KG1 (cell line): ENCODE data around the gene KIAA1755.

Experiments used
- DNase-seq: peaks from one replicate; lab custom pipeline; 2025; lab: John Stamatoyannopoulos, UW

Gene KIAA1755

GRCh38 chr20:38241201-38241600, 19.3 kb downstream of the KIAA1755 start:
- no peak for DNase-seq

- no peak for DNase-seq
Observed at GRCh38 chr20:38239441-38239840, 21.1 kb downstream of the KIAA1755 start.

DNA sequence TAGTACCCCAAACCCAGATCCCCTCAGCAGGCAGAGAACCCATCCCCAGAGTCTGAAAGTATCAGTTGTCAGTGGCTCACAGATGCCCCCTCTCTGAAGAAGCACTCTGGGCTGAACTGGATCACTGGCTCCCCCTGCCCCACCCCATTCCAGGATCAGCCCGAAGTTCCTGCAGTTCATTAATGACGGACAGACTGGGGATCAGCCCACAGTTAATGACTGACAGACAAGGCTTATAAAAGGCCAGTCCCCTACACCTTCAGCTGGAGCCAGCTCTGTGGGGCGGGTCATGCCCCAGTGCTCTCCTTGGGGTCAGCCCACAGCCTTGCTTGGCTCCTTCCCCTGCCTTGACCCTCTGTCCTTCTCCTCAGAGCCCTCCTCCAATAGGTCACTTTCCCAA, 21.7 kb downstream of the KIAA1755 start:
- DNase-seq: no peak

DNA sequence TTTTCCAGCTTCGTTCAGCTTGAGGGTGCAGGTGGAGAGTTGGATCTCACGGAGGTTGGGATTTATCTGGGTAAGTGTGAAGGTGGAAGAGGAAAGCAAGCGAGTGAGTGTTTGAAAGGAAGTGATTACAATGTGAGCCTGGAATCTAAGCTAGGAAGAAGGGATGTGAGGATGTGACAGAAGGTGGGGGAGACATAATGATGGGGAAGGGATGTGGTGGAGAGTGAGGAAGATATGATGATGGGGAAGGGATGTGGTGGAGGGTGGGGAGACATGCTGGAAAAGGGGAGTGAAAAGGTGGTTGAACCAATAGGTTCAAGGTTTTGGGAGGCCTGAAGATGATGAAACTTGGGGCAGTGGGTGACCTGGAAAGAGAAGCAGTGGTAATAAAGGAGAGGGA, 23.2 kb downstream of the KIAA1755 start:
- DNase-seq: no peak

GRCh38 chr20:38231531-38232121, 28.9 kb downstream of the KIAA1755 start:
- DNase-seq: no peak

GRCh38 chr20:38230957-38231526, 29.5 kb downstream of the KIAA1755 start:
- DNase-seq: no peak

GRCh38 chr20:38230253-38230551, 30.3 kb downstream of the KIAA1755 start:
- DNase-seq: no peak

DNA sequence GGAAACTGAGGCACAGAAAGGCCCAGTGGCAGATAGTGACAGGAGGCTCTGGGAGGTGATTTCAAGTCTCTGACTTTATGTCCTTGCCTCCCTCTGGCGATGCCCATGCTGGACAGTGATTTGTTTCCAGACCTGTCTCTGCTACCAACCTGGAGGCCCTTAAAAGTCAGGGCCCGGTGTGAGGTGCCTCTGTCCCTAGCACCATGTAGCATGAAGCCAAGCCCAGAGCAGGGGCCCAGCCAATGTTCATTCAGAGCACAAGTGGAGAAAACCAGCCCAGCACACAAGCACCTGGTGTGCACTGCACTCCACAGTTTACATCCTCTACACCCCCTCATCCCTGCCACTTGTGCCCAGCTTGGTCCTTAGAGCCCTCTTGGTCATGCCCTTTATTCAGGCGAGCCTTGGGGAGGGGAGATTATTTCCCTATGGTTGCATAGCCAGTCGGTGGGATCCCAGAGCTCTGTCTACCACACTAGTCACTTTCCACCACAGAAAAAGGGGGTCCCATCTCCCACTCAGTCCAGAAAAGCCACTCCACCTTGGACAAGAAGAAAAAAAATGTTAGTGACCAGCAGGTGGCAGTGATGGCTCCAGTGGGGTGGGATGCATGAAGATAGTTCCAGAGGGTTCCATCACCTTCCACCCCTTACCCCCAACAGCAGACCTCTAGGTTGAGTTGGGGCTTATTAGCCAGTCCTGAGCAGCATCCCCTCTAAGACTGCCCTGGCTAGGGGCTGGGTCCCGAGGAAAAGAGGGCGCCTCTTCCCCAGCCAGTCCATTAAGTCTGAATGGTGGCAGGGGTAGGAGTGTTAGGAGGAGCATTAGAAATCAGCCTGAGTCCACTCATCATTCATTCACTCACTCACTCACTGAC, 30.9 kb downstream of the KIAA1755 start:
- no peak for DNase-seq

DNA sequence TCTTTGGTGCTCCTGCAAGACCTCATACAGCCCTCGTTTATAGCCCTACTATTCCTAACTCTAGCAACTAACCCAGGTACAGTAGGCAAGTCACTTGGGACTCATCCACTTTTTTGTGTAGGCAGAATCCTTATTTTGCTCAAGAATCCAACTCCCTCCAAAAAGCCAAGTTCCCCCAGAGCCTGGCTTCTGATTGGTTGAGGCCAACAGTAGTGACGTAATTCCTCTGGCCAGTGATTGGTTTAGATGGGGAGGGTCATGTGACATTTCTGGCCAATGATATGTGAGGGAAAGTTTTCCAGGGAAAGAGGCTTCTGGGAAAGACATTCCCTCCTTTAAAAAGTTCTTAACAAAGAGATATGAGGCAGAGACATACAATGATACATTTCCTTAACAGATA, 32.1 kb downstream of the KIAA1755 start:
- DNase-seq: no peak

DNA sequence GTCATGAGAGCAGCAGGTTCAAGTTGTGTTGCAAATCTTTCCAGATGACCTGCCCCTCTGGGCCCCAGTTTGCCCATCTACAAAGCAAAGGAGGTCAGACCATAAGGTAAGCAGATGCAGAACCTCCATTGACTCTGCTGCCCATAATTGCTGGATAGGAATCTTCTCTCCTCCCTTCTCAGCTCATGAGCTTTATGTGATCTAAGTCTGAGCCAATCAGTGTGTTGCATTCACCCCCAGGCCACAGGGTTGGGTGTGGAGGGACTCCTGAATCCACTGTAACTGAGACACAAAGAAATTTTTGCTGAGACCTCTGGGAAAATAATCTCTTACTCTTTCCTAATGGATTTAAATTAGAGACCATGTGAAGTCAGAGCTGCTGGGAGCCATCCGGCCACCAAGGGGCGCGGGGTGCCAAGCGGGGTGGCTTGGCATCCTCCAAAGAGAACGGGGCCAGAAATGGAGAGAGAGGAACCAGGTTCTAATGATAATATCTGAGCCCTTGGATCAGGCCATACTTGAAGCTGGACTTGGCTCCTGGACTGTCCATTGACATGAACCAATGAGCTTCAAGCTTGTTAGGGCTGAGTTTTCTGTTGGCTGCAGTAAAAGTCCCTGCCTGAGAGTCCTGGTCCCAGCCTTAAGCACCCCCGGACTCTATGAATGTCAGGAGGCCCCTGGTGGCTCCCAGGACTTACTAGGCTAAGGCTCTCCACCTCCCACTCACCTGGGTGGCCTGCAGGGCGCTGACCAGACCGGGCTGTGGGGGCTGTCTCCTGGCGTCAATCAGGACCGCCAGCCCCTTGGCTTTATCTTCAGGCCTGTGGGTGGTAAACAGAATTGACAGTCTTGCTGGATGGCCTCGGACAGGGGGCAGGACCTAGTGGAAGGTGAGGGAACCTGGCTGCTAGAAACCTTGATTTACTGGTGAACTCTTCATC, 32.8 kb downstream of the KIAA1755 start:
- no peak for DNase-seq

- no peak for DNase-seq
Observed at GRCh38 chr20:38226553-38226952, 34.0 kb downstream of the KIAA1755 start.

GRCh38 chr20:38225900-38226263, 34.7 kb downstream of the KIAA1755 start:
- DNase-seq: no peak

GRCh38 chr20:38225240-38225899, 35.2 kb downstream of the KIAA1755 start:
- no peak for DNase-seq

DNA sequence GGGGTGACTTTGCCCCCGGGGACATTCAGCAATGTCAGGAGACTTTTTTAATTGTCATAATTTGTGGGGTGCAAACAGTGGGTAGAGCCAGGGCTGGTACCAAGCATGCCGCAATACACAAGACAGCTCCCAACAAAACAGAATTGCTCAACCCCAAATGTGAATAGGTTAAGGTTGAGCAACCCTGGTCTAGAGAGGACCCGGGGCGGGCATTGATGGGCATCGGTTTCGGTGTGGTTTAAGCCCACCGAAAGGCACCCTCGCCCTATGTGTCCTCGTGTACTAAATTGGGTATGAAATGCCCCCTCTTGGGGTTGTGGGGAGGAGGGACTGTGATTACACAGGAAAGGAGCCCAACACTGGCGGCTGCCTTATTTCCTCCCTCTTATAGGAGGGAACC, 36.0 kb downstream of the KIAA1755 start:
- no peak for DNase-seq

GRCh38 chr20:38223743-38224100, 36.8 kb downstream of the KIAA1755 start:
- DNase-seq: no peak

- DNase-seq: no peak
Observed at GRCh38 chr20:38222923-38223742, 37.4 kb downstream of the KIAA1755 start.

DNA sequence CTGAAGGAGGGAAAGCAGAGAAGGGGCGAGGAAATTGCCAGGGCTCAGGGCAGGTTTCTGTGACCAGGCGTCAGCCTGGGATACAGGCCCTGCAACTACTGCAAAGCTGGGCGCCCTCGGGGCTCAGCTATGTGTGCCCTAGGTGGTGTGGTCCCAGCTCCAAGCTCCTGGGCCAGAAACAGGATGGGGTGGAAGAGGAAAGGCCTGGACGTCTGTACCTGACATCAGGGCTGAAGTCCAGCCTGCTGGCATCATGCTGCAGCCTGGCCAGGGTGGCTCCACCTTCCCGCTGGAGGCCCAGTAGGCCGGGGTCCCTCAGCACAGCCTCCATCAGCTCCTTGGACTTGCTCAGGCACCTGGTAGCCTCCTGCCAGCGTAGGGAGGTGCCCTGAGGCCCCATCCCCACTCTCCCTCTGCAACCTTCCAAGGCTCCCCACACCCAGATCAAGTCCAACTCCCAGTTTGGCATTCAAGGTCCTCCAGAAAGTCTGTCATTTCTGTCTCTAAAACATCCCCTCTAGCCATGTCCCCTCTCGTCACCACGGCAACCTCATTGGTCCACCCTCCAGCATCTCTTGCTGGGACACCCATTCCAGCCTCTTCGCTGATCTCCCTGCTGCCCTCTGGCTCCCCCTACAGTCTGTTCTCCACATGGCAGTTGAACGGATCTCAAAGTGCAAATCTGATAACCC, 38.2 kb downstream of the KIAA1755 start:
- peak; percentile 35 for DNase-seq

- peak; percentile 46 for DNase-seq
Observed at GRCh38 chr20:38221119-38221589, 39.4 kb downstream of the KIAA1755 start.

DNA sequence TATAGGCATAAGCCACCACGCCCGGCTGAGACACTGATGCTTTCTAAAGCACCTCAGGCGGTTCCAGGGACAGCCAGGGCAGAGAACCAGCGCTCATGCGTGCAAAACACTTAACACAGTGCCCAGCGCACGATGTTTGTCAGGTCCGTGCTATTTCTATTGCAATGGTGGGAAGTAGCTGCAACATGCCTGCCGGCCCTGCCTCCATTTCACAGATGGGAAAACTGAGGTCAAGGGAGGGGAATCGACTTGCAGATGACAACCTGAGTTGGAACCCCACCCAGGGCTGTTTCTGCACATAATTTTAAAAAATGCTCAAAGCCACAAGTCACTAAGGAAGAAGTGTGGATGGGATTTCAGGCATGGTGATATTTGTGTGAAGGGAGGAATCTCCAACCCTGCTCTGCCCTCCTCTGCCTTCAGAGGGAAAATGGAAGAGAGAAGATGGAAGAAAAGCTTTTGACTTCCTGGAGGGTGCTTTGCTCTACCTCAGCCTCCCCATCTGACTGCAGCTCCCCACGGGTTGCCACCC, 39.9 kb downstream of the KIAA1755 start:
- DNase-seq: no peak
